ENCODE measurements around the gene HS3ST6. TPM values are rescaled to one million over a fixed set of nuclear protein-coding genes. Genes with fewer than 3 reads are reported as not detected.

Gene HS3ST6
- total and polyA plus RNA-seq, 2 of the 13 experiments (the other 11 are each of a cell fraction or from before 2014, with no cell fraction given), result not detected

- TF ChIP-seq MYNN (CRISPR knock-in tag; IDR thresholded peaks at IDR 0.05; ENCODE audit: low read depth), result no peak
- no peak for TF ChIP-seq ZNF225 (CRISPR knock-in tag; IDR thresholded peaks at IDR 0.05)
- no peak for TF ChIP-seq ZNF776 (CRISPR knock-in tag; IDR thresholded peaks at IDR 0.05)
- no peak for TF ChIP-seq ZKSCAN5 (CRISPR knock-in tag; IDR thresholded peaks at IDR 0.05)
- TF ChIP-seq ZNF432 (CRISPR knock-in tag; IDR thresholded peaks at IDR 0.05; ENCODE audit: borderline replicate concordance), result no peak
- no peak for TF ChIP-seq REPIN1 (CRISPR knock-in tag; IDR thresholded peaks at IDR 0.05; ENCODE audit: borderline replicate concordance, low read depth)
- no peak for TF ChIP-seq NR0B2 (CRISPR knock-in tag; IDR thresholded peaks at IDR 0.05)
- no peak for TF ChIP-seq U2AF1 (optimal IDR thresholded peaks at IDR 0.05; ENCODE audit: low read depth, low read length)
- TF ChIP-seq MED13 (CRISPR knock-in tag; IDR thresholded peaks at IDR 0.05), result no peak
- TF ChIP-seq ZKSCAN8 (CRISPR knock-in tag; IDR thresholded peaks at IDR 0.05; ENCODE audit: borderline replicate concordance), result no peak
- TF ChIP-seq HIC2 (CRISPR knock-in tag; IDR thresholded peaks at IDR 0.05; ENCODE audit: low read depth), result no peak
- no peak for TF ChIP-seq ZBTB34 (CRISPR knock-in tag; IDR thresholded peaks at IDR 0.05)
- TF ChIP-seq CTCF (CRISPR knock-in tag; IDR thresholded peaks at IDR 0.05), result peak; percentile 56
- no peak for TF ChIP-seq ZFP82 (CRISPR knock-in tag; IDR thresholded peaks at IDR 0.05; ENCODE audit: borderline replicate concordance)
- no peak for TF ChIP-seq NBN (conservative IDR thresholded peaks at IDR 0.05)
- 0 out of 2 replicates have a peak, but pooled peaks have one; percentile 19 for TF ChIP-seq MAX (IDR thresholded peaks at IDR 0.05)
- TF ChIP-seq CCDC6 (CRISPR knock-in tag; IDR thresholded peaks at IDR 0.05), result no peak
- TF ChIP-seq CSRNP2 (CRISPR knock-in tag; conservative IDR thresholded peaks at IDR 0.05; ENCODE audit: low read depth), result no peak
- TF ChIP-seq TARDBP (CRISPR knock-in tag; IDR thresholded peaks at IDR 0.05), result no peak
- no peak for TF ChIP-seq HOXA9 (CRISPR knock-in tag; IDR thresholded peaks at IDR 0.05; ENCODE audit: borderline replicate concordance)
- no peak for TF ChIP-seq SOX5 (CRISPR knock-in tag; IDR thresholded peaks at IDR 0.05; ENCODE audit: borderline replicate concordance)
- no peak for TF ChIP-seq NAIF1 (CRISPR knock-in tag; IDR thresholded peaks at IDR 0.05; ENCODE audit: borderline replicate concordance)
Measured at GRCh38 chr16:1946495-1947368, 28.5 kb upstream of the HS3ST6 start (continued).
